Endothelial cell of umbilical vein (primary cell): ENCODE results near the gene RCAN3. TPM values are rescaled to one million over a fixed set of nuclear protein-coding genes. Genes with fewer than 3 reads are reported as not detected.

ENCODE experiments used
- BruUV-seq: library from RNA; stranded (reverse); fragments of 400-500 nt; replicated peaks from 2 replicates; lab custom pipeline; 2021; lab: Mats Ljungman, UMichigan
- CTCF ChIA-PET: fragments of 300-600, 350-600 bp; sonication (Branson Sonifier 250); formaldehyde crosslinking; loops from one replicate; lab custom pipeline; 2021; ENCODE audit warnings: antibody characterized with exemption, inconsistent platforms; lab: Charles Lee
- POLR2A ChIA-PET: fragments of 300-600, 350-600 bp; sonication (Branson Sonifier 250); formaldehyde crosslinking; loops from one replicate; lab custom pipeline; 2021; ENCODE audit warnings: antibody characterized with exemption, inconsistent platforms; lab: Charles Lee
- DNase-seq: peaks from one replicate; pipeline ENCODE4 v3.0.0-alpha.2; 2011; ENCODE audit warnings: low read depth, low spot score
- FAIRE-seq: peaks from 2 replicates; lab custom pipeline; 2011; peaks lifted over from hg19 to GRCh38; lab: Jason Lieb, UNC
- H2AFZ ChIP-seq: 2 replicates; pipeline ENCODE4 v1.6.0; 2012; ENCODE audit warnings: low read depth, low read length, control low read depth, inconsistent platforms
- H3K27ac ChIP-seq: 2 replicates; pipeline ENCODE4 v1.5.1; 2011; ENCODE audit warnings: low read depth, mild to moderate bottlenecking, control low read depth, low read length, moderate library complexity; ENCODE audit not compliant: insufficient read depth
- H3K27me3 ChIP-seq, 2 experiments: 2 replicates each; pipeline versions ENCODE4 v1.6.0 to v1.6.1; 2011; ENCODE audit warnings: low read length in 2 of 2, mixed read lengths in 1 of 2; ENCODE audit not compliant: control insufficient read depth in 2 of 2, insufficient read depth in 2 of 2
- H3K36me3 ChIP-seq, 2 experiments: 2 replicates in 1 of 2; 3 replicates in 1 of 2; pipeline ENCODE4 v1.5.1; 2011; ENCODE audit warnings: low read length in 2 of 2, mild to moderate bottlenecking in 1 of 2, moderate library complexity in 1 of 2; ENCODE audit not compliant: control insufficient read depth in 2 of 2, insufficient read depth in 2 of 2; ENCODE audit errors: extremely low read depth in 1 of 2
- H3K4me1 ChIP-seq: 3 replicates; pipeline ENCODE4 v1.5.1; 2011; ENCODE audit warnings: mild to moderate bottlenecking, low read length; ENCODE audit not compliant: control insufficient read depth, insufficient read depth; ENCODE audit errors: extremely low read depth
- H3K4me2 ChIP-seq: 2 replicates; pipeline ENCODE4 v1.6.1; 2011; ENCODE audit warnings: low read length, control low read depth, mixed read lengths; ENCODE audit not compliant: insufficient read depth
- H3K4me3 ChIP-seq, 3 experiments: fragments of 200-600 bp in 1 of 3; sonication (generic), shearing (Covaris generic) in 1 of 3; replicated peaks in 1 of 3; 2 replicates each; pipeline ENCODE4 v1.5.1; 2011 to 2016; ENCODE audit warnings: control low read depth in 3 of 3, low read length in 3 of 3, mild to moderate bottlenecking in 2 of 3, inconsistent platforms in 1 of 3, low read depth in 1 of 3, moderate library complexity in 1 of 3; ENCODE audit not compliant: insufficient read depth in 1 of 3
- H3K79me2 ChIP-seq: 2 replicates; pipeline ENCODE4 v1.6.0; 2012; ENCODE audit warnings: low read length, inconsistent platforms; ENCODE audit not compliant: control insufficient read depth, insufficient read depth
- H3K9ac ChIP-seq: replicated peaks from 2 replicates; pipeline ENCODE3; 2011; ENCODE audit warnings: low read length, control low read depth; ENCODE audit not compliant: insufficient read depth; ENCODE audit errors: extremely low read depth
- H3K9me1 ChIP-seq: replicated peaks from 3 replicates; pipeline ENCODE4 v1.6.0; 2011; ENCODE audit warnings: mild to moderate bottlenecking, low read length; ENCODE audit not compliant: control insufficient read depth, insufficient read depth; ENCODE audit errors: extremely low read depth
- H3K9me3 ChIP-seq: replicated peaks from 2 replicates; pipeline ENCODE4 v1.5.1; 2012; ENCODE audit warnings: low read length, inconsistent platforms; ENCODE audit not compliant: control insufficient read depth, insufficient read depth
- H4K20me1 ChIP-seq: replicated peaks from 2 replicates; pipeline ENCODE3; 2011; ENCODE audit warnings: mild to moderate bottlenecking, low read length; ENCODE audit not compliant: control insufficient read depth, insufficient read depth; ENCODE audit errors: extremely low read depth
- CTCF ChIP-seq, 2 donors: IDR thresholded peaks; 1 replicate in 1 of 2; 2 replicates in 1 of 2; pipeline ENCODE4 v1.5.1; 2011; ENCODE audit warnings: low read length in 2 of 2, mild to moderate bottlenecking in 2 of 2, moderate library complexity in 2 of 2, control low read depth in 1 of 2, inconsistent platforms in 1 of 2, low read depth in 1 of 2; ENCODE audit not compliant: insufficient read depth in 1 of 2; ENCODE audit errors: extremely low read depth in 1 of 2
- EZH2 ChIP-seq: IDR thresholded peaks from 2 replicates; pipeline ENCODE4 v1.6.1; 2012; ENCODE audit warnings: borderline replicate concordance, low read depth, mild to moderate bottlenecking, moderate library complexity, low read length, inconsistent platforms; ENCODE audit not compliant: severe bottlenecking
- FOS ChIP-seq: IDR thresholded peaks from 2 replicates; pipeline ENCODE4 v1.6.1; 2011; ENCODE audit warnings: mild to moderate bottlenecking, low read length, moderate library complexity, borderline replicate concordance; ENCODE audit not compliant: insufficient read depth
- JUN ChIP-seq: IDR thresholded peaks from 2 replicates; pipeline ENCODE4 v1.6.1; 2011; ENCODE audit warnings: borderline replicate concordance, low read depth; ENCODE audit not compliant: insufficient read length, insufficient read depth
- MAX ChIP-seq: IDR thresholded peaks from 2 replicates; pipeline ENCODE4 v1.6.1; 2011; ENCODE audit not compliant: insufficient read depth, insufficient read length
- MYC ChIP-seq: IDR thresholded peaks from one replicate; pipeline ENCODE4 v1.6.1; 2011; ENCODE audit warnings: mild to moderate bottlenecking, low read depth, low read length
- POLR2A ChIP-seq: IDR thresholded peaks from 2 replicates; pipeline ENCODE4 v1.6.1; 2012; ENCODE audit warnings: low read depth, mild to moderate bottlenecking, control low read depth, low read length
- POLR2AphosphoS5 ChIP-seq: IDR thresholded peaks from 2 replicates; pipeline ENCODE4 v1.6.1; 2012; ENCODE audit warnings: low read depth, mild to moderate bottlenecking, control low read depth, low read length, moderate library complexity; ENCODE audit not compliant: insufficient read depth
- dilution Hi-C: fragments of 300-500 bp; cut with MboI; formaldehyde crosslinking; loops from one replicate; pipeline ENCODE4 v1.15.0; 2019; ENCODE audit warnings: low sequenced_read_pairs; ENCODE audit not compliant: extremely low pct_ligation_motif_present
- intact Hi-C: fragments of 100-400 bp; cut with micrococcal nuclease; formaldehyde crosslinking; loops from one replicate; pipeline ENCODE4 v1.10.0; 2022
- polyA plus RNA-seq, 4 experiments: library from polyadenylated mRNA; depleted of rRNA in 3 of 4; stranded (reverse) in 3 of 4; unstranded in 1 of 4; fragments of >200 nt; gene quantifications; 2 replicates each; pipeline versions ENCODE4 v1.2.1 to v1.2.3, GENCODE V29; 2011 to 2012; ENCODE audit warnings: missing spikeins in 1 of 4
- total RNA-seq: library from RNA; stranded (reverse); gene quantifications from 2 replicates; pipeline ENCODE4 v1.2.3, GENCODE V29; 2021

RCAN3 gene
- total and polyA plus RNA-seq, 2 donors (not counting 3 experiments of a cell fraction or from before 2014, with no cell fraction given) = 0.99 to 5.1 TPM

- DNase-seq = no peak
- no peaks in the 10 kb centered on the region for H3K9me3 ChIP-seq
- POLR2A ChIA-PET = no interaction called here
- H3K27me3 ChIP-seq = no peaks in the 10 kb centered on the region
- no peak overlapping the region for H3K9ac ChIP-seq
- no peak for FAIRE-seq
- H3K4me2 ChIP-seq = no peak overlapping the region
- H3K36me3 ChIP-seq = no peaks in the 10 kb centered on the region
- H3K79me2 ChIP-seq = no peaks in the 10 kb centered on the region
- no peaks in the 10 kb centered on the region for H3K4me1 ChIP-seq
- dilution Hi-C loops (no loop called here), intact Hi-C loops (no loop called here)
- CTCF ChIA-PET = no interaction called here
- TF ChIP-seq CTCF (IDR thresholded peaks at IDR 0.05; ENCODE audit: extremely low read depth in 1 of 2, insufficient read depth in 1 of 2, low read depth in 1 of 2, low read length in 2 of 2) (no peak), JUN (no peak), MAX (no peak), EZH2 (no peak), POLR2AphosphoS5 (no peak), POLR2A (no peak), MYC (no peak), FOS (no peak)
- H3K9me1 ChIP-seq = no peaks in the 10 kb centered on the region
- no peak overlapping the region for H2AFZ ChIP-seq
- H3K27ac ChIP-seq = no peak overlapping the region
- no peak overlapping the region for H3K4me3 ChIP-seq
- no TSS peak for BruUV-seq
- H4K20me1 ChIP-seq = no peaks in the 10 kb centered on the region
Measured at GRCh38 chr1:24472527-24473251, 29.9 kb upstream of the RCAN3 start.
